Activated T-cell treated with anti-CD3 and anti-CD28 coated beads, Interleukin-2, amount 50 U/mL, for 24 hours (primary cell): ENCODE data around the gene NFIL3.
A peak's percentile ranks its signal among the peaks of the same experiment; 100 is the strongest.

Source experiments
- DNase-seq: peaks from one replicate; pipeline ENCODE4 v3.0.0-alpha.2; 2020
- H3K27ac Mint-ChIP-seq: 2 replicates; pipeline ENCODE4 v1.8.0; 2020; ENCODE audit warnings: mild to moderate bottlenecking, mixed read lengths
- H3K27me3 Mint-ChIP-seq: 2 replicates; pipeline ENCODE4 v1.8.0; 2020; ENCODE audit warnings: mixed read lengths
- H3K36me3 Mint-ChIP-seq: 2 replicates; pipeline ENCODE4 v1.8.0; 2020; ENCODE audit warnings: low read depth, mixed read lengths
- H3K4me1 Mint-ChIP-seq: 2 replicates; pipeline ENCODE4 v1.8.0; 2020; ENCODE audit warnings: low read depth, mixed read lengths
- H3K4me3 Mint-ChIP-seq: 2 replicates; pipeline ENCODE4 v1.8.0; 2020; ENCODE audit warnings: mild to moderate bottlenecking, moderate library complexity, mixed read lengths
- H3K9me3 Mint-ChIP-seq: 2 replicates; pipeline ENCODE4 v1.8.0; 2020; ENCODE audit warnings: mixed read lengths

NFIL3 gene

GRCh38 chr9:91364005-91364404 lies 59.6 kb downstream of the NFIL3 start:
- Mint-ChIP-seq H3K36me3 (peaks cover 25% of the 10 kb centered on the region), H3K4me3 (no peak overlapping the region), H3K27ac (no peak overlapping the region), H3K9me3 (no peaks in the 10 kb centered on the region), H3K4me1 (peaks cover 28% of the 10 kb centered on the region), H3K27me3 (no peaks in the 10 kb centered on the region)
- DNase-seq = no peak

DNA sequence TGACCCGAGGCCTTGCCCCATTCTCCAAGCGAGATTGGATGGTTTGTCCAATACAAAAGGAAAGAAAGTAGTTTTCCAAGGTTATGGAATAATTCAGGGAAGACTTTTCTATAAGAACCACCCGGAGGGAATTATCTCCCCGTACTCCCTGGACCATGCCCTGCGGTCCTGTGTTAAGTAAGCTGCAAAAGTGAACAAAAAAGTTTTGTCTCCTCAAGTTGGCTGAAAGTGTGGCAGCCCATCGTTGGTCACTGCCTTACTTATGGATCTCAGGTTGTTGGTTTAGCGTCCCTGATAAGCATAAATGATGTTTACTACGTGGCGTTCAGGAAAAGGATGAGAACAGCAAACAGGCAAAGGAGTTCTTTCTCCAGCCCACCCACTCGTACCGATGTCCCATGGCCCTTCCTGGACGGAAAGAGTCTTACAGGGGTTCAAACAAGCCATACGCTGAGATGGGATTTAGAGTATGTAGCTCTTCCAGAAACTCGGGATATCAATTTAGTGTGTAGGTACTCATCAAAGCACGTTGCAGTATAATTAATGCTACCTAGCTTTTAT lies 61.5 kb downstream of the NFIL3 start:
- H3K4me3 Mint-ChIP-seq = peak overlapping the region; percentile 79

GRCh38 chr9:91361291-91362050 lies 62.2 kb downstream of the NFIL3 start, which contains the start of gene AUH:
Gene AUH (minus strand): TSS chr9:91361918. CDS start chr9:91361889, 29 bp downstream.
- Mint-ChIP-seq H3K27me3 (no peaks in the 10 kb centered on the region), H3K4me3 (peak within 1 kb of the TSS; percentile 95), H3K9me3 (no peaks in the 10 kb centered on the region), H3K27ac (peak within 1 kb of the TSS; percentile 96), H3K36me3 (peaks cover 49% of the 10 kb centered on the region), H3K4me1 (peaks cover 53% of the 10 kb centered on the region)
- DNase-seq = peak; percentile 92

More for the DNA sequence above, 61.5 kb downstream of the NFIL3 start:
- Mint-ChIP-seq H3K36me3 (peaks cover 42% of the 10 kb centered on the region), H3K9me3 (no peaks in the 10 kb centered on the region), H3K27me3 (no peaks in the 10 kb centered on the region), H3K27ac (peak overlapping the region; percentile 90), H3K4me1 (peaks cover 46% of the 10 kb centered on the region)
- DNase-seq = no peak

DNA sequence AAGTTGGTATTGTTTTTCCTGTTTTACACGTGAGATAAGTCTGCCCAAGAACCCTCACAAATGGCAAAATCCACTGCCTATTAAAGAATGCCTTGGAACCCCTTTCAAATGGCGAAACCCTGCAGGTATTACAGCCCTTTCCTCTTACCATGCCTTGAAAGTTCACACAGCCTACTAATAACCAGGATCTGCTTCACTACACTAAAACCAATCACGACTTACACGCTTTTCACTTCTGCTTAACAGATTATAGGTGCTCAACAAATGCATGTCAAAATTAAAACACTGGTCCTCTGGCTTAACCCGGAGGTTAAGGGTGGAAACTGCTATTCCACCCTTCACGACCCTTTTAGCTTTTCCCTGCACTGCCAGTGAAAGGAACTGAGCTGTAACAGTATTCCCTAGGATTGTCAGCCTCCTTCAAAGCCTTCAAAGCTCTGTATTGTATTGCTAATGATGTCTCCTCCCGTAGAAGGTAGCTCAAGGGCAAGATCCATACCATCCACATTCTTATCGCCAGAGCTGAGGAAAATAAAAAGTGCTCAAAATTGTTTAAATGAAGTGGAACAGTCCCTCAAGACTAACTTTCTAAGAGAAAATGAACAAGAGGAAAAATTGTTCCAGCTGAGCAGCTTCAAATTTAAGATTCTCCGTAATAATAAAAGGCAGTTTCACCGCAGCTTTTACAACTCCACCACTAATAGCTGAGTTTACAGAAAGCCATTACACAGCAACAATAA lies 62.9 kb downstream of the NFIL3 start:
- peaks cover 57% of the 10 kb centered on the region for H3K36me3 Mint-ChIP-seq
- no peaks in the 10 kb centered on the region for H3K27me3 Mint-ChIP-seq
- peaks cover 58% of the 10 kb centered on the region for H3K4me1 Mint-ChIP-seq

DNA sequence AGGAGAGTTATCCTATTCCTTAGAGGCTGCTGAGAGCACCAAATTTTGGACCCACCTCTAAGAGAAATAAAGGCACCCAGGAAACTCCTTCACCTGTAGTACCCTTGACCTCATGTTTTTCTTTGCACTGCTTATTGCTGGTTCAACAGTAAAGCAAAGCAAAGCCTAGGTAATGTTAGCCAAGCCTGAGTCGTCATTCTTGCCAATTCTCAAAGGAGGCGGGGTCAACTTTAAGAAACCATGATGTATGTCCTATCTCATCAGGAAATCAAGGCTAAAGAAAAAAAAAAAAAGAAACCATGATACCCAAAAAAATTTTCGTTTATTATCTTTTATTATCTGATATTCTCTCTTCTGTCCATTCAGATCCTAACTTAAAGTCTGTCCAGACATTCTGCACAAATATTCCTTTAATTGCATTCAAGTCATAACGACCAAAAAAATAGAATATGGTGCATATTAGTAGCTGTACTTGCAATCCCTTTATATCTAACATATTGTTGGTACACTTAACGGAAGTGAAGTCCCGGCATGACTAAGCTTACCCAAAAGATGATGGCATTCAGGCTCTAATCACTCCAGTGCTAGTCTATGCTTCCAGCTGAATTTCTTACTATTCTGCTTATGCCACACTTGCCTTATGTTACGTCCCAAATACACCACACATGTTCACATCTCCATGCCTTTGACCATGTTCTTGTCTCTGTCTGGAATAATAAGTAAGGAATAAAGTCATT lies 63.7 kb downstream of the NFIL3 start:
- Mint-ChIP-seq H3K9me3 (no peaks in the 10 kb centered on the region), H3K4me3 (peak overlapping the region; percentile 95), H3K4me1 (peaks cover 64% of the 10 kb centered on the region), H3K36me3 (peaks cover 65% of the 10 kb centered on the region), H3K27ac (peak overlapping the region; percentile 96), H3K27me3 (no peaks in the 10 kb centered on the region)
- no peak for DNase-seq

More for the DNA sequence above, 62.9 kb downstream of the NFIL3 start:
- H3K9me3 Mint-ChIP-seq = no peaks in the 10 kb centered on the region
- peak overlapping the region; percentile 96 for H3K27ac Mint-ChIP-seq
- H3K4me3 Mint-ChIP-seq = peak overlapping the region; percentile 95
- no peak for DNase-seq

- Mint-ChIP-seq H3K27me3 (no peaks in the 10 kb centered on the region), H3K4me3 (peak overlapping the region; percentile 95), H3K4me1 (peaks cover 68% of the 10 kb centered on the region), H3K36me3 (peaks cover 73% of the 10 kb centered on the region), H3K9me3 (no peaks in the 10 kb centered on the region), H3K27ac (peak overlapping the region; percentile 96)
- no peak for DNase-seq
Observed at GRCh38 chr9:91359083-91359482, 64.5 kb downstream of the NFIL3 start.
